Skeletal muscle tissue (tissue), 4 donors: ENCODE measurements around the gene PHF12. TPM values are rescaled to one million over a fixed set of nuclear protein-coding genes. Genes with fewer than 3 reads are reported as not detected.

Experiments used
- H3K27ac ChIP-seq: one replicate; pipeline ENCODE4 v1.7.0; 2013; ENCODE audit warnings: mild to moderate bottlenecking, low read depth, low read length, inconsistent platforms
- H3K27me3 ChIP-seq, 3 donors: one replicate each; pipeline ENCODE4 v1.7.0; 2013; ENCODE audit warnings: low read length in 3 of 3; ENCODE audit not compliant: control insufficient read depth in 3 of 3, insufficient read depth in 3 of 3
- H3K36me3 ChIP-seq, 3 donors: one replicate each; pipeline ENCODE4 v1.7.0; 2013; ENCODE audit warnings: low read length in 3 of 3; ENCODE audit not compliant: control insufficient read depth in 3 of 3, insufficient read depth in 3 of 3
- H3K4me1 ChIP-seq, 3 donors: one replicate each; pipeline ENCODE4 v1.7.0; 2013; ENCODE audit warnings: low read length in 3 of 3, mild to moderate bottlenecking in 3 of 3; ENCODE audit not compliant: control insufficient read depth in 3 of 3, insufficient read depth in 3 of 3
- H3K4me3 ChIP-seq, 3 donors: one replicate each; pipeline ENCODE4 v1.7.0; 2013; ENCODE audit warnings: low read length in 3 of 3
- H3K9ac ChIP-seq, 3 donors: one replicate each; pipeline ENCODE4 v1.7.0; 2013; ENCODE audit warnings: low read length in 3 of 3, mild to moderate bottlenecking in 3 of 3, moderate library complexity in 2 of 3, low read depth in 1 of 3
- H3K9me3 ChIP-seq, 3 donors: one replicate each; pipeline ENCODE4 v1.7.0; 2013; ENCODE audit warnings: low read length in 3 of 3; ENCODE audit not compliant: control insufficient read depth in 3 of 3
- total RNA-seq: library from RNA; depleted of rRNA; stranded (reverse); fragments of >200 nt; gene quantifications from one replicate; pipeline ENCODE4 v1.2.3, GENCODE V29; 2014
- donor health status: Osteomylitis.

Gene PHF12
- total RNA-seq, 1 donor from 2014 or later = 8.9 TPM

- H3K36me3 ChIP-seq = no peaks in the 10 kb centered on the region
- H3K27ac ChIP-seq = peak overlapping the region; percentile 81
- peak overlapping the region; percentile 81 to 93 (median 93) for H3K4me3 ChIP-seq
- peaks cover 48 to 51% (median 50%) of the 10 kb centered on the region in 3 donors for H3K4me1 ChIP-seq
- H3K9ac ChIP-seq = peak overlapping the region; percentile 81 to 91 (median 87)
- no peaks in the 10 kb centered on the region for H3K27me3 ChIP-seq
- no peaks in the 10 kb centered on the region for H3K9me3 ChIP-seq
These were observed 1.9 kb downstream of the PHF12 start for GRCh38 chr17:28949185-28950016.

DNA sequence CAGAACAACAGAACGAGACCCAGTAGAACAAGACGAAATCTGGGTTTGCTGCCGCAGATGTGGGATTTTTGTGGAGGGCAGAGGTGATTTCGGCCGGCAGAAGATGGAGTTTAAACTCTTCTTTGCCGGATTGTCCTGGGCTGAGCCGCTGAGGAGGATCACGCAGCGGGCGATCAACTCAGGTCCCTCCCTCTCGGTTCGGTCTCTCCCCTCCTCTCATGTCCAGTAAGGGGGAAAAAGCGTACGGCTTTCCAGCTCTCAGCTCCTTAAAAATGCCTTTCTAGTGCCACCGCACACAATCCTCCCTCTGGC lies 2.5 kb downstream of the PHF12 start:
- peaks cover 53 to 54% (median 54%) of the 10 kb centered on the region in 3 donors for H3K4me1 ChIP-seq
- H3K36me3 ChIP-seq = no peaks in the 10 kb centered on the region
- no peaks in the 10 kb centered on the region for H3K9me3 ChIP-seq
- peak overlapping the region; percentile 81 to 93 (median 93) for H3K4me3 ChIP-seq
- H3K9ac ChIP-seq = peak overlapping the region; percentile 81 to 91 (median 87)
- H3K27me3 ChIP-seq = no peaks in the 10 kb centered on the region
- H3K27ac ChIP-seq = peak overlapping the region; percentile 81

- Histone ChIP-seq H3K9ac (peak overlapping the region; percentile 81 to 91 (median 87)), H3K36me3 (no peaks in the 10 kb centered on the region), H3K27ac (peak overlapping the region; percentile 81), H3K4me3 (peak overlapping the region; percentile 81 to 93 (median 93)), H3K27me3 (no peaks in the 10 kb centered on the region), H3K4me1 (peaks cover 50 to 57% (median 54%) of the 10 kb centered on the region in 3 donors), H3K9me3 (no peaks in the 10 kb centered on the region)
These were observed 3.0 kb downstream of the PHF12 start for GRCh38 chr17:28948342-28948741.

DNA sequence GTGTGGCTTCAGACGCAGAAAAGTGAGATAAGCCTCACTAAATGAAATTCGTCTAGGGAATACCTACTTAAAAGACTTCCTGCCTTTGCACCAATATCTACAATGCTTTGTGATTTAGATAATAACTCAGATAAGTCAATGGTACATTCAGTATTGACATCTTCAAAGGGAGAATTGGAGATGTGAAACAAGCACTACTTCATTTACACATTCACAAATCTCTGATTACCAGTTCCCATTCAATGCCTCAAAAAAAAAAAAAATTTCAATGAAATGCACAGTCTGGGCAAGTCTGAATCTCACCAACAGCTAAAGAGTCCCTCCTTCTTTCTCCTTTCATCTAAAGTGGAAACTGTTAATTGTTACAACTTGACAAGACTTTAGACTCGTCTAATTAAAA lies 3.7 kb downstream of the PHF12 start:
- Histone ChIP-seq H3K27ac (peak overlapping the region; percentile 81), H3K9ac (peak overlapping the region in 2 of 3 donors; percentile 87 to 91), H3K4me1 (peaks cover 45 to 55% (median 47%) of the 10 kb centered on the region in 3 donors)

DNA sequence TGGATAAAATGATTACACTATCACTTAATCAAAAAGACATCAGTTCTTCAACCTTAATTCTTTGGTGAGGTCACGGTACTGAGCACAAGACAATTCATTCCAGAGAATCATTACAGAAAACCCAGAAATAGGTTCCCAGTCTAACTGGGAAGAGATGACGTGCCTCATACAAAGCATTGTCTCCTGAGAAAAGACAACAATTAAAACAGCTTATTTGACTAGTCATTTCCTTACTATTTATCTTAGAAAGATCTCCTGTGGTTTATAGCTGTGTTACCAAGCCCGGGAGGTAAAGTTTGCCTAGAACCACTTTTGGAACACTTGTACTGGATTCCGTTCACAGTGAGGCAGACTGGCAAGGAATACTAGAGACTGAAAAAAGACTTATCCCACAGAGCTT lies 5.1 kb downstream of the PHF12 start:
- Histone ChIP-seq H3K27ac (peak overlapping the region; percentile 10), H3K9me3 (no peaks in the 10 kb centered on the region), H3K4me3 (no peak overlapping the region), H3K36me3 (no peaks in the 10 kb centered on the region), H3K27me3 (no peaks in the 10 kb centered on the region), H3K4me1 (peaks cover 50 to 64% (median 52%) of the 10 kb centered on the region in 3 donors), H3K9ac (peak overlapping the region in 1 of 3 donors; percentile 51)

More for the DNA sequence above, 3.7 kb downstream of the PHF12 start:
- no peak overlapping the region for H3K4me3 ChIP-seq
- H3K9me3 ChIP-seq = no peaks in the 10 kb centered on the region
- H3K27me3 ChIP-seq = no peaks in the 10 kb centered on the region
- no peaks in the 10 kb centered on the region for H3K36me3 ChIP-seq

DNA sequence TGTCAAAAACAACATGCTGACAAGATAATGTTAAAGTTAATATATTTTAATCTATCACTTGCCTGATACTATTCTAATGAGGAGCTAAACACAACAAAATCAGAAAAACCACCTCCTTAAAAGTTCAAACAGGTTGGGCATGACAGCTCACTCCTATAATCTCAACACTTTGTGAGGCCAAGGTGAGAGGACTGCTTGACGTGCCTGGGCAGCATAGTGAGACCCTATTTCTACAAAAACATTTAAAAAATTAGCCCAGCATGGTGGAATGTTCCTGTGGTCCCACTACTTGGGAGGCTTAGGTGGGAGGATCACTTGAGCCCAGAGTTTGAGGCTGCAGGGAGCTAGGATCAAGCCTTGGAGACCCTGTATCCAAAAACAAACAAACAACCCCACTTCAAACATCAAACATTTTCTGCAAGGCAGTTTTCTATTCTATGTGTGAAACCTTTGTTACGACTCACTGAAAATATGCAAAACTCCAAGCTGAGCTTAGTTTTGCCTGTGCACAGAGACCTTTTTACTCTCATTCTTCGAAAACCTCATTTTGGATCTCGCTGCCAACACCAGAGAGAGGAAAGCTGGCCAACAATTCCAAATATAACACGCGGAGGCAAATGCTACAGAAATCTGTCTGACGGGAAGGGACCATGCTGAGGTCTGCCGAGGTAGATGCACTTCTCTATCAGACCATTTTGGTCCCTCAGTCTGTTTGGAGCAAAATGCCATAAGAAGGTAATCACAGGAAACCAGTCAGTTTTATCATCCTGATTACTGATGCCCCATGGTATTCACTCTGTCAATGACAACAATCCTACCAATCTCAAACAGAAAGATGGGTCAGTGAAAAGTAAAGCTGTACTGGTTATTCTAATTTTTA lies 6.2 kb downstream of the PHF12 start:
- H3K36me3 ChIP-seq = no peaks in the 10 kb centered on the region
- peak overlapping the region in 1 of 3 donors; percentile 19 for H3K9ac ChIP-seq
- peaks cover 61 to 68% (median 63%) of the 10 kb centered on the region in 3 donors for H3K4me1 ChIP-seq
- H3K27ac ChIP-seq = peak overlapping the region; percentile 14
- H3K9me3 ChIP-seq = no peaks in the 10 kb centered on the region
- H3K27me3 ChIP-seq = no peaks in the 10 kb centered on the region
- no peak overlapping the region for H3K4me3 ChIP-seq

- no peaks in the 10 kb centered on the region for H3K9me3 ChIP-seq
- H3K27me3 ChIP-seq = no peaks in the 10 kb centered on the region
- no peaks in the 10 kb centered on the region for H3K36me3 ChIP-seq
- no peak overlapping the region for H3K27ac ChIP-seq
- no peak overlapping the region for H3K9ac ChIP-seq
- H3K4me1 ChIP-seq = peaks cover 65 to 72% (median 68%) of the 10 kb centered on the region in 3 donors
- H3K4me3 ChIP-seq = no peak overlapping the region
These were observed 7.0 kb downstream of the PHF12 start for GRCh38 chr17:28944343-28944742.

- Histone ChIP-seq H3K4me3 (no peak overlapping the region), H3K27me3 (no peaks in the 10 kb centered on the region), H3K9me3 (no peaks in the 10 kb centered on the region), H3K27ac (no peak overlapping the region), H3K36me3 (no peaks in the 10 kb centered on the region), H3K4me1 (peaks cover 65 to 77% (median 69%) of the 10 kb centered on the region in 3 donors), H3K9ac (no peak overlapping the region)
These were observed 8.4 kb downstream of the PHF12 start for GRCh38 chr17:28942925-28943324.

GRCh38 chr17:28941251-28941650 lies 10.1 kb downstream of the PHF12 start:
- no peaks in the 10 kb centered on the region for H3K9me3 ChIP-seq
- no peak overlapping the region for H3K4me3 ChIP-seq
- H3K36me3 ChIP-seq = no peaks in the 10 kb centered on the region
- peaks cover 66 to 85% (median 68%) of the 10 kb centered on the region in 3 donors for H3K4me1 ChIP-seq
- H3K27me3 ChIP-seq = no peaks in the 10 kb centered on the region
- H3K27ac ChIP-seq = no peak overlapping the region
- no peak overlapping the region for H3K9ac ChIP-seq
